Fibroblast of villous mesenchyme (primary cell): Measurements from ENCODE around the gene CSMD2. TPM values are rescaled to one million over a fixed set of nuclear protein-coding genes. Genes with fewer than 3 reads are reported as not detected.

Source experiments
- DNase-seq: peaks from one replicate; pipeline ENCODE4 v3.0.0-alpha.2; 2010; ENCODE audit warnings: low read depth
- H3K4me3 ChIP-seq: 2 replicates; pipeline ENCODE4 v1.5.1; 2011; ENCODE audit warnings: low read depth, mild to moderate bottlenecking, low read length
- total RNA-seq: library from RNA; depleted of rRNA; stranded (reverse); fragments of >200 nt; gene quantifications from 2 replicates; pipeline ENCODE4 v1.2.3, GENCODE V29; 2012
- TF ChIP-seq, protein P1 (sequence below): IDR thresholded peaks from 2 replicates; pipeline ENCODE4 v1.5.1; 2012; ENCODE audit warnings: low read depth, mild to moderate bottlenecking, low read length; ENCODE audit not compliant: insufficient read depth

The CSMD2 gene
- total RNA-seq, 1 donor = 3.0 TPM

DNA sequence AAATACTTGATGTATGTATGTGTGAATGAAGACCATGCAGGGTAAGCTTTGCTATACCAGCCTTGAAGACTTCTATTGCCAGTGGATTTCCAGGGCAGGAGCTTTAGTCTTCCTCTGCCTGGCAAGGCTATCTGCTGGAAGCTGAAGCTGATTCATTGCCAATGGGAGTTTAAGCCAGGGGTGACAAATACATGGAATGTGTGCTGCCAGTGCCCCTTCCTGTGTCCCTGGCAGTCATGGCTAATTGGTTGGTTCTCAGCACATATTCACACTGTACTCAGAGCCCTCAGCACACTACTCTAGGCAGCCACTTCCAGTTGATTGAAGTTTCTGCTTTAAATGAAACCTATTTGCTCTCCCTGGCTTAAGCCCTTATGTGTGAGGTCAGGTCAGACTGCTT is 691.1 kb downstream of the CSMD2 start:
- H3K4me3 ChIP-seq = no peak overlapping the region
- DNase-seq = no peak
- TF ChIP-seq, protein P1, sequence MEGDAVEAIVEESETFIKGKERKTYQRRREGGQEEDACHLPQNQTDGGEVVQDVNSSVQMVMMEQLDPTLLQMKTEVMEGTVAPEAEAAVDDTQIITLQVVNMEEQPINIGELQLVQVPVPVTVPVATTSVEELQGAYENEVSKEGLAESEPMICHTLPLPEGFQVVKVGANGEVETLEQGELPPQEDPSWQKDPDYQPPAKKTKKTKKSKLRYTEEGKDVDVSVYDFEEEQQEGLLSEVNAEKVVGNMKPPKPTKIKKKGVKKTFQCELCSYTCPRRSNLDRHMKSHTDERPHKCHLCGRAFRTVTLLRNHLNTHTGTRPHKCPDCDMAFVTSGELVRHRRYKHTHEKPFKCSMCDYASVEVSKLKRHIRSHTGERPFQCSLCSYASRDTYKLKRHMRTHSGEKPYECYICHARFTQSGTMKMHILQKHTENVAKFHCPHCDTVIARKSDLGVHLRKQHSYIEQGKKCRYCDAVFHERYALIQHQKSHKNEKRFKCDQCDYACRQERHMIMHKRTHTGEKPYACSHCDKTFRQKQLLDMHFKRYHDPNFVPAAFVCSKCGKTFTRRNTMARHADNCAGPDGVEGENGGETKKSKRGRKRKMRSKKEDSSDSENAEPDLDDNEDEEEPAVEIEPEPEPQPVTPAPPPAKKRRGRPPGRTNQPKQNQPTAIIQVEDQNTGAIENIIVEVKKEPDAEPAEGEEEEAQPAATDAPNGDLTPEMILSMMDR = no peak

DNA sequence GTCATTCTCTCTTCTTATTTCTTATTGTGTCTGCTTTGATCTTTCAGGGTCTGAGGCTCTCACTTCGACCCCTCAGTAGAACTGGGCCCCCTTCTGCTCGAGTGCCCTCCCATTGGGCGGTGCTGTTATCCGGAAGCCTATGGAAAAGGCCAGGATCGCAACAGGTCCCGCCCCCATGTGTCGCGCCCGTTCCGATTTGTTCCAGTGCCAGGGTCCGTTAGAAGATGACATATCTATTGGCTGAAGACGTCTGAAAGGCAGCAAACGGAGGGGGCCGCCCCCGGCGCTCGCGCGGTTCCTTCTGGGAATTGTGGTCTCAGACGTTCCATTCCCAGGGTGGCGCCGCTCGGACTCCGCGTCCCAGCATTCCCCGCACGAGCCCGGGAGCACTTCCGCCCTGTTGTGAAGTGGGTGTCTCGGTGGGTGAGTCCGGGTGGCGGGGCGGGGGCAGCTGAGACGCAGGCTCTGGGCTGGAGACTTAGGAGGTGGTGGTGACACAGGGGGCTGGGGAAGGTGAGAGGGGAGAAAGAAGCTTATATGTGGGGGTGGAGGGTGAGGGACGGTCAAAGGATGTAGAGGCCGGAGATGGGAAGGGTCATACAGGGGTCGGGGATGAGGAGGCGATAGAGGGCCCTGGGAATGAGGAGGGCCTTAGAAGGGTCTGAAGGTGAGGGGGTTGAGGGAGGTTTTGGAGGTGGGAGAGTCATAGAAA is 692.6 kb downstream of the CSMD2 start, which contains the start of gene ZSCAN20:
Gene ZSCAN20 (plus strand): TSS at position 377 of the 712 bp plus-strand sequence. CDS start 6,644 bp downstream, outside the sequence.
- TF ChIP-seq, protein P1 = no peak
- H3K4me3 ChIP-seq = peak within 1 kb of the TSS; percentile 86
- DNase-seq = peak; percentile 98

DNA sequence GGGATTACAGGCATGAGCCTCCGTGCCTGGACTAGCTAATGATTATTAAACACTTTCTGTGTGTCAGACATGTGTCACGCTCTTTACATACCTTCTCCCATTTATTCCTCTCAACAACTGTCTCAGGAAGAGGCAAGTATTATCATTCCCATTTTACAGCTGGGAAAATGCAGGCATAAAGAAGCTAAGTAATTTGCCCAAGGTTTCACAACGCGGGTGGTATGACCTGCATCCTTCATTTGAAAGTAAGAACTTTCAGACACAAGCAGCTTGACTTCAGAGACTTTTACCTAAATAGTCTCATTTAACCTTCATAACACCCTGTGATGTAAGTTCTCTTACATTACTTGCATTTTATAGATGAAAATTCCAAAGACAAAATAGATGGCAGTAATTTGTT is 693.6 kb downstream of the CSMD2 start:
- TF ChIP-seq, protein P1 = no peak
- no peak for DNase-seq
- H3K4me3 ChIP-seq = no peak overlapping the region

DNA sequence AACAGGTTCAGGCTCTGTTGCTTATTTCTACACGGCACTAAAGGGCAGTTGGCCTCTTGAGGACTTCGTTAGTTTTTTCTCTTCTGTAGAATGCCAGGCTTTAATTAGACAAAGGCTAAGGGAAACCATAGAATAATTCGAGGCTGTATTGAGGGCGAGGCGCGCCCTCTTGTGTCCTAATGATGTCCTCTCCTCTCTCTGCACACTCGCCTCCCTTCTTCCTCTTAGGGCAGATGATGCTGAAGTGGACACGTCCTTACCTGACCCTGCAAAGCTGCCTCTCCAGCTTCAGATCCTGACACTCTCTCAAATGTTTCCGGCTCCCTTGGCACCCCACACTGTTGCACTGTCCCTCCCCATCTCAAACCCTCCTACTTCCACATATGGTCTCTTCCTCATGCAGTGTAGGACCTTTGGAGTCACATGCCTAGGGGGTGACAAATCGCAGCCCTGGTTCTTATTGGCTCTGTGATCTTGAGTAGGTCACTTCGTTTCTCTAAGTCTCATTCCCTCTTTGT is 694.5 kb downstream of the CSMD2 start:
- TF ChIP-seq, protein P1 = peak; percentile 87
- H3K4me3 ChIP-seq = no peak overlapping the region
- peak; percentile 90 for DNase-seq

DNA sequence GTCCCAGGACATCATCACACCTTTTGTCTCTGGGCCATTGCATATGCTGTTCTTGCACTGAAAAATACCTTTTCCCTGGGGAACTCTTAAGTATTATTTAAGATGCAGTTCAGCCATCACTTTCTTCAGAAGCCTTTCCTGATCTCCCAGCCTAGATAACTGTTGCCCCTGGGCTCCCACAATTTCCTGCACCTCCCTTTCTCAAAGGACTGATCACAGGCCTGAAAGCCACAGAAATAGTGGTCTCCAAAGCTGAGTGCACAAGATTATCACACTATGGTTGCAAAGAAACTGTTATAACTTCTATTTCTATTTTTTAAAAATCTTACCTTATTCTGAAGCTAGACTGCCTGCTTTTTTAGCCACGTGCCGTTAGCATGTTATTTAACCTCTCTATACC is 695.3 kb downstream of the CSMD2 start:
- TF ChIP-seq, protein P1 = no peak
- H3K4me3 ChIP-seq = no peak overlapping the region
- DNase-seq = no peak

DNA sequence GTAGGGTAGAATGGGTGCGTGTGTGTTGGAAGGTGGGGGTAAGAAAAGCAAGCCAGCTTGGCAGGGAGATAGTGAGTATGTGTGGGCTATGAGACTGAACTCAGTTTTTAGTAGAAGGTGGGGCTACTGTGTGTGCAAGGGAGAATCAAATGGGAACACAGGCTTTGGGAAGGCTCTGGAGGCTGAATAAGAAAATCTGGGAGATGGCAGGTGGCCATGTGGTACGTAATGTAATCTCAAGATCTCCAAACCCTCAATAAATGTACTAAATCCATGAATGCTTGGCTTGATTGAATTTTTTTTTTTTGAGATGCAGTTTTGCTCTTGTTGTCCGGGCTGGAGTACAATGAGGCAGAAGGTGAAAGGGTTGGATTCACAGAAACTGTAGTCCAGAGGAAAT is 696.1 kb downstream of the CSMD2 start:
- TF ChIP-seq, protein P1 = no peak
- H3K4me3 ChIP-seq = no peak overlapping the region
- no peak for DNase-seq
